ENCODE results near the gene ADAM12. TPM values are rescaled to one million over a fixed set of nuclear protein-coding genes. Genes with fewer than 3 reads are reported as not detected.
A peak's percentile ranks its signal among the peaks of the same experiment; 100 is the strongest.
"Not testable (repeated sequence)": the region's sequence is repeated elsewhere in the genome, so short reads cannot be mapped to it uniquely, and the experiment has no call there.

Gene ADAM12
- total RNA-seq, 1 experiment from 2014 or later = 26.1 TPM

DNA sequence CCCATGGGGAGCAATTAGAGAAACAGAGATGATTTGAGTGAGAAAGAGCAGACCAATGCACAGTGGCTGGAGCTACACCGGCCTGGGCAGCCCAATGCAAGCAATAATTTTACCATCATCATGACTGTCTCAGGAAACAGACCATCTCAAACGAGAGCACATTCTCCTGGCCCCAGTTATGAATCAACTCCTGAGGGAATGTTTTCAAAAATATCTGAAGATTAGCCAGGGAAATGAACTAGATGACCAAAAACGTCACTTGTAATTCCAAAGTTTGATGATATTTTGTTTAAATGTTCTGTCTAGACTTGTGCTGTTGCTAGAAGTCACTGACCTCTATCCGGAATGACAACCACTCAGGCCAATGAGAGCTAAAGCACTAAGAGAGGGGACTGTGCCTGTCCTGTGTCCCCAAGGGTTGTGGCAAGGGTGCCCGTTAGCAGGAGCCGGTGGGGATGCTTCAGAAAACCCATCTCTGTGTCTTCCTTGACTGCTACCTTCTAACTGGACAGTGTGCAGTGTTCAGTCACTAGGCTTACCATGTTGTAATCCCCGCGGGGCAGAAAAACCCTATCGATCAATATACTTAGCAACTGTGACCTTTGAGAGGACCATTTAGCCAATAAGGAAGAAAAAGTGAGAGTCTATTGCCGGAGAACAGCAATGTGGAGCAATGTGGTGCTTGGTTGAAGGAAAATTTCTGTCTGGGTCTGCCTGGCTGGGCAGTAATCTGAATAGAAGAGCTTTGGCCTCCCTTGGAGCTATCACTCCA lies 202.4 kb downstream of the ADAM12 start:
- in situ Hi-C loops (cut with HindIII; ENCODE audit: low pct_unique_long_range_greater_than_20kb, low sequenced_read_pairs) = no loop called here
- no peak for DNase-seq (ENCODE audit: low read depth)

DNA sequence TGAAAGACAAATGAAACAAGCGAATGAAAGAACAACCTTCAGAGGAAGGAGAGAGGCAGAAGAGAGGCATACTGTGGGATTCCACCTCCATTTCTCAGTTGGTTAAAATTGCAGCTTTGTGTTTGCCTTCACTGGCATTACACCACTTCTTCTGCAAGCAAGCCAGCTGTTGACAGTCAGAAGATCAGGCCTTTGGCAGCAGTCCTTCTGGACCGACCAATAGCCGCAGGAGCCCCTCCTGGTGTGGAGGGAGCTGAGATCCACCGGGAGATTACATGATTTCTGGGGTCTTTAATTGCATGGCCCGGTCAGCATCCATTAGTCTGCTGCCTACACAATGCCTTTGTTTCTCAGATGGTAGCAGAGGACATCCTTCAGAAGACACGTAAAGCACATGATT lies 206.7 kb downstream of the ADAM12 start:
- in situ Hi-C loops (cut with HindIII; ENCODE audit: low pct_unique_long_range_greater_than_20kb, low sequenced_read_pairs) = no loop called here
- no peak for DNase-seq (ENCODE audit: low read depth)

DNA sequence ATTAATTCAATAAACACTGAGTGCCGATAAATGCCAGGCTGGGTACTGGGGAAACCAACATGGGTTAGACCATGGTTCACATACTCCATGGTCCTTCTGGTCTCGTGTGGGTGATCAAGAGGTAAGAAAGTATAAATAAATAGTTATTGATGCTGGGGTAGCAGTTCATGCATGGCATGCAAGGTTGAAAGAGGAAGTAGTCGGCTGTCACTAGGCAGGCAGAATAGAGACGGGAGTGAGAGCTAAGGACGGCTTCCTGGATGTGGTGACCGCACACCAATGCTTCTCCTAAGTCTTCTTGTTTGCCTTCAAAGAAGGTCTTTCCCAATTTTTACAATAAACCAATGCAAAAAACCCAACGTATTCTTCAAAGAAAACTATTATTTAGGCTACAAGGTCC lies 208.6 kb downstream of the ADAM12 start:
- DNase-seq (ENCODE audit: low read depth) = no peak
- in situ Hi-C loops (cut with HindIII; ENCODE audit: low pct_unique_long_range_greater_than_20kb, low sequenced_read_pairs) = no loop called here

GRCh38 chr10:126177417-126178030 lies 210.8 kb downstream of the ADAM12 start:
- DNase-seq (ENCODE audit: low read depth) = no peak
- in situ Hi-C loops (cut with HindIII; ENCODE audit: low pct_unique_long_range_greater_than_20kb, low sequenced_read_pairs) = no loop called here

GRCh38 chr10:126175641-126176262 lies 212.5 kb downstream of the ADAM12 start:
- no peak for DNase-seq (ENCODE audit: low read depth)
- in situ Hi-C loops (cut with HindIII; ENCODE audit: low pct_unique_long_range_greater_than_20kb, low sequenced_read_pairs) = no loop called here

DNA sequence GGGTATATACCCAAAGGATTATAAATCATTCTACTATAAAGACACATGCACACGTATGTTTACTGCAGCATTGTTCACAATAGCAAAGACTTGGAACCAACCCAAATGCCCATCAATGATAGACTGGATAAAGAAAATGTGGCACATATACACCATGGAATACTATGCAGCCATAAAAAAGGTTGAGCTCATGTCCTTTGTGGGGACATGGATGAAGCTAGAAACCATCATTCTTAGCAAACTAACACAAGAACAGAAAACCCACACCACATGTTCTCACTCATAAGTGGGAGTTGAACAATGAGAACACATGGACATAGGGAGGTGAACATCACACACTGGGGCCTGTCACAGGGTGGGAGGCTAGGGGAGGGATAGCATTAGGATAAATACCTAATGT lies 215.5 kb downstream of the ADAM12 start:
- in situ Hi-C loops (cut with HindIII; ENCODE audit: low pct_unique_long_range_greater_than_20kb, low sequenced_read_pairs); DNase-seq (ENCODE audit: low read depth): not testable (repeated sequence)

DNA sequence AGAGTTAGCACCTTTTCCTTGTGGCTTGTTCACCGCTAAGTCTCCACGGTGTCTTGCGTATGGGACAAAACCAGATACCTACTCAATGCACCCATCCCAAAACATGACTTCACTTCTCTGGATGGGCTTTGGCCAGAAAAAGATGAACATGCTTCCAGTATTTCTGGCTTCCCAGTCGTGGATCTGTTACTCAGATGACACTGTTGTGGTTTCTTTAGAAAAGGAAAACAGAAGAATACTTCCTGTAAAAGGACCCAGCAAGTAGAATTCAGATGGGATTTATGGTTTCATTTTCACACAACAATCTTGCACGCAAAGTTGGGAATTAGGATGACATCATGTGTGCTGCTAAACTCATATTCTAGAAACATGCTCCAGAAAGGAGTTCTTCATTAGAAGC lies 216.7 kb downstream of the ADAM12 start:
- in situ Hi-C loops (cut with HindIII; ENCODE audit: low pct_unique_long_range_greater_than_20kb, low sequenced_read_pairs) = no loop called here
- no peak for DNase-seq (ENCODE audit: low read depth)

DNA sequence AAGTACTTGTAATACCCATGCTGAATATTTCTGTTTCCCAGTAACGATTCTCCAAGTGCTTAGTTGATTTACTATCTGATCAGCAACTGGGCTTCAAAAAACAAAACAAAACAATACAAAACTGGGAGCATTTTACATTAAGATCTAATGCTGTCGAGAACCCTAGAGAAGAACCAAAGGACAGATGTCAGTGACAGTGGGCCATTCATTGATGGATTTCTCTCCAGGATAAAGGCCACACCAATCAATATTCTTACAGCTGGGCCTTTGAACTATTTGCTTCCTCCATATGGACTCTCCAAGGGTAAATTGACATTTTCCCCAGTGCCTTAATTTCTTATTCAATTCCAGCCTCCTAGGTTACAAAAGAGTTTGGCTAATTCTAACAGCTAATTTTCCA lies 217.5 kb downstream of the ADAM12 start:
- in situ Hi-C loops (cut with HindIII; ENCODE audit: low pct_unique_long_range_greater_than_20kb, low sequenced_read_pairs) = no loop called here
- no peak for DNase-seq (ENCODE audit: low read depth)

- in situ Hi-C loops (cut with HindIII; ENCODE audit: low pct_unique_long_range_greater_than_20kb, low sequenced_read_pairs) = no loop called here
- DNase-seq (ENCODE audit: low read depth) = no peak
Measured at GRCh38 chr10:126170371-126170770, 217.9 kb downstream of the ADAM12 start.

- in situ Hi-C loops (cut with HindIII; ENCODE audit: low pct_unique_long_range_greater_than_20kb, low sequenced_read_pairs) = no loop called here
- no peak for DNase-seq (ENCODE audit: low read depth)
Measured at GRCh38 chr10:126169899-126170298, 218.4 kb downstream of the ADAM12 start.

- no peak for DNase-seq (ENCODE audit: low read depth)
- in situ Hi-C loops (cut with HindIII; ENCODE audit: low pct_unique_long_range_greater_than_20kb, low sequenced_read_pairs) = no loop called here
Measured at GRCh38 chr10:126166797-126167196, 221.5 kb downstream of the ADAM12 start.

GRCh38 chr10:126165874-126166273 lies 222.4 kb downstream of the ADAM12 start:
- DNase-seq (ENCODE audit: low read depth) = no peak
- in situ Hi-C loops (cut with HindIII; ENCODE audit: low pct_unique_long_range_greater_than_20kb, low sequenced_read_pairs) = no loop called here

- in situ Hi-C loops (cut with HindIII; ENCODE audit: low pct_unique_long_range_greater_than_20kb, low sequenced_read_pairs) = no loop called here
- no peak for DNase-seq (ENCODE audit: low read depth)
Measured at GRCh38 chr10:126163506-126163905, 224.8 kb downstream of the ADAM12 start.

- DNase-seq (ENCODE audit: low read depth) = no peak
- in situ Hi-C loops (cut with HindIII; ENCODE audit: low pct_unique_long_range_greater_than_20kb, low sequenced_read_pairs) = no loop called here
Measured at GRCh38 chr10:126161691-126162090, 226.6 kb downstream of the ADAM12 start.

- peak; percentile 12 for DNase-seq (ENCODE audit: low read depth)
- in situ Hi-C loops (cut with HindIII; ENCODE audit: low pct_unique_long_range_greater_than_20kb, low sequenced_read_pairs) = no loop called here
Measured at GRCh38 chr10:126160971-126161630, 227.2 kb downstream of the ADAM12 start.

DNA sequence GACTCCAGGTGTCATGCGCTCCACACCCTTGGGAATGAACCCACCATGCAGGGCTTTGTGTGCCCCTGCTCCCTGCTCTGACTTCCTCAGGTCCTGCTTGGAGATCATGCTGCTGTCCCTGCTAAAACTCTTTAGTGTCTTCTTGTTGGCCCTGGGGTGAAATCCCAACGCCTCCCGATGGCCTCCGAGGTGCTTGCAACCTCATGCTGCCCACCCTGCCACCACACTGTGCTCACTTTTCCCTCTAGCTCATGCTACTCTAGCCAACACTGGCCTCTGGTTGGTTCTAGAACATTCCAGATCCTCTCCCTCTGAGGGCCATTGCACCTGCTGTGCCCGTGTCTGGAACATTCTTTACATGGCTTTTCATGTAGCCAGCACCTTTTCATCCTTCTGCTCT lies 227.7 kb downstream of the ADAM12 start:
- DNase-seq (ENCODE audit: low read depth) = no peak

DNA sequence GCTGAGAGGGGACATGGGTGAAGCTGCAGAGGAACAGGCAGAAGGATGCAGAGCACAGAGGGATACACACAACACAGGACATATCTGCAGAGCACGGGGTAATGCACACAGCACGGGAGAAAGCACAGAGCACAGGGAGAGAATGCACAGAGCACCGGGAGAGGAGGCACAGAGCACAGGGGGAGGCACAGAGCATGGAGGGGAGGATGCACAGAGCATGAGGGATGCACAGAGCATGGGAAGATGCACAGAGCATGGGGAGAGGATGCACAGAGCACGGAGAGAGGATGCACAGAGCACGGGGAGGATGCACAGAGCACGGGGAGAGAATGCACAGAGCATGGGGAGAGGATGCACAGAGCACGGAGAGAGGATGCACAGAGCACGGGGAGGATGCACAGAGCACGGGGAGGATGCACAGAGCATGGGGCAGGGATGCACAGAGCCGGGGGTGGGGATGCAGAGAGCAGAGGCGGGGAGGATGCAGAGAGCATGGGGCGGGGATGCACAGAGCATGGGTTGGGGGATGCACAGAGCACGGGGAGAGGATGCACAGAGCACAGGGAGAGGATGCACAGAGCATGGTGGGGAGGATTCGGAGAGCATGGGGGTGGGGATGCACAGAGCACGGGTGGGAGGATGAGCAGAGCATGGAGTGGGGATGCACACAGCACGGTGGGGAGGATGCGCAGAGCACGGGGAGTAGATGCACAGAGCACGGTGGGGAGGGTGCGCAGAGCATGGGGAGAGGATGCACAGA lies 230.0 kb downstream of the ADAM12 start:
- in situ Hi-C loops (cut with HindIII; ENCODE audit: low pct_unique_long_range_greater_than_20kb, low sequenced_read_pairs) = no loop called here
- DNase-seq (ENCODE audit: low read depth) = no peak

More for the DNA sequence above, 227.7 kb downstream of the ADAM12 start:
- in situ Hi-C loops (cut with HindIII; ENCODE audit: low pct_unique_long_range_greater_than_20kb, low sequenced_read_pairs) = no loop called here

GRCh38 chr10:126157189-126157588 lies 231.1 kb downstream of the ADAM12 start:
- DNase-seq (ENCODE audit: low read depth) = no peak
- in situ Hi-C loops (cut with HindIII; ENCODE audit: low pct_unique_long_range_greater_than_20kb, low sequenced_read_pairs) = no loop called here

All from Caki2 (cell line).